K562 (cell line): Measurements from ENCODE around the gene CDK5RAP3. TPM values are rescaled to one million over a fixed set of nuclear protein-coding genes. Genes with fewer than 3 reads are reported as not detected.

Experiments used
- CBX2 ChIP-seq: fragments of 200-600 bp; sonication (generic); IDR thresholded peaks from one replicate; pipeline ENCODE4 v1.6.1; 2012; ENCODE audit warnings: mild to moderate bottlenecking, low read length, inconsistent platforms; ENCODE audit not compliant: insufficient read depth, poor library complexity, severe bottlenecking
- CREB1 ChIP-seq, 2 experiments: sonication (generic) in 1 of 2; formaldehyde crosslinking in 1 of 2; IDR thresholded peaks; 2 replicates each; pipeline versions ENCODE4 v1.6.1 to v1.8.0; 2012 to 2022; ENCODE audit warnings: inconsistent platforms in 1 of 2, mild to moderate bottlenecking in 1 of 2, missing genetic modification reagents in 1 of 2, moderate library complexity in 1 of 2
- FUS ChIP-seq: fragments of 200-400 bp; formaldehyde crosslinking; optimal IDR thresholded peaks from 2 replicates; pipeline ENCODE3; 2017; ENCODE audit warnings: low read depth, low read length
- GTF3C2 ChIP-seq: IDR thresholded peaks from 3 replicates; pipeline ENCODE4 v1.6.1; 2011; ENCODE audit warnings: borderline replicate concordance, mild to moderate bottlenecking, moderate library complexity; ENCODE audit not compliant: insufficient read length; ENCODE audit errors: extremely low read depth
- HMGN3 ChIP-seq: IDR thresholded peaks from 2 replicates; pipeline ENCODE4 v1.6.1; 2011; ENCODE audit warnings: borderline replicate concordance, low read depth, mild to moderate bottlenecking, mixed read lengths, low read length; ENCODE audit not compliant: insufficient read length; ENCODE audit errors: extremely low read depth
- ID3 ChIP-seq, 2 experiments: fragments of 250-450 bp in 1 of 2; fragments of 450-650 bp in 1 of 2; sonication (Bioruptor Pico) in 1 of 2; IDR thresholded peaks; 2 replicates each; pipeline versions ENCODE4 v1.6.1 to v1.8.0; 2016 to 2021; ENCODE audit warnings: mild to moderate bottlenecking in 2 of 2, moderate library complexity in 2 of 2, missing compliant biosample characterization in 1 of 2, missing genetic modification characterization in 1 of 2
- KDM1A ChIP-seq, 2 experiments: fragments of 450-650 bp; IDR thresholded peaks; 2 replicates each; pipeline ENCODE4 v1.6.1; 2016; ENCODE audit warnings: mild to moderate bottlenecking in 2 of 2
- KLF6 ChIP-seq: fragments of 250-450 bp; sonication (Bioruptor Pico); IDR thresholded peaks from 2 replicates; pipeline ENCODE4 v1.4.0; 2020; ENCODE audit warnings: mild to moderate bottlenecking, moderate library complexity, borderline replicate concordance
- MEF2D ChIP-seq: conservative IDR thresholded peaks from 2 replicates; pipeline ENCODE4 v1.6.1; 2016; ENCODE audit warnings: low read depth, missing genetic modification characterization, missing compliant biosample characterization
- PURB ChIP-seq: sonication (generic); formaldehyde crosslinking; IDR thresholded peaks from 2 replicates; pipeline ENCODE4 v1.9.0; 2021; ENCODE audit warnings: low read depth, mild to moderate bottlenecking, missing genetic modification reagents
- RBM17 ChIP-seq: fragments of 200-400 bp; formaldehyde crosslinking; IDR thresholded peaks from 2 replicates; pipeline ENCODE4 v1.6.1; 2017; ENCODE audit warnings: low read depth, mild to moderate bottlenecking, low read length, borderline replicate concordance
- RFX5 ChIP-seq: IDR thresholded peaks from 2 replicates; pipeline ENCODE4 v1.6.1; 2011; ENCODE audit warnings: low read depth, mild to moderate bottlenecking, improper control_type of control experiment, low read length
- SLC30A9 ChIP-seq: fragments of 250-450 bp; sonication (Bioruptor Pico); IDR thresholded peaks from 2 replicates; pipeline ENCODE4 v1.8.0; 2022; ENCODE audit warnings: mild to moderate bottlenecking, moderate library complexity
- SMARCA5 ChIP-seq: fragments of 450-650 bp; IDR thresholded peaks from 2 replicates; pipeline ENCODE4 v1.6.1; 2016
- SOX6 ChIP-seq: fragments of 450-650 bp; IDR thresholded peaks from 2 replicates; pipeline ENCODE4 v1.6.1; 2014; ENCODE audit warnings: mild to moderate bottlenecking
- SP1 ChIP-seq: sonication (generic); formaldehyde crosslinking; IDR thresholded peaks from 2 replicates; pipeline ENCODE4 v1.8.1; 2022; ENCODE audit warnings: mild to moderate bottlenecking, missing genetic modification reagents
- STAT5B ChIP-seq: fragments of 250-450 bp; sonication (Bioruptor Pico); IDR thresholded peaks from 2 replicates; pipeline ENCODE4 v1.8.0; 2021; ENCODE audit warnings: mild to moderate bottlenecking, inconsistent platforms
- TAF7 ChIP-seq: fragments of 450-650 bp; IDR thresholded peaks from 2 replicates; pipeline ENCODE4 v1.6.1; 2016; ENCODE audit warnings: missing genetic modification characterization, missing compliant biosample characterization
- TAL1 ChIP-seq: fragments of 450-650 bp; IDR thresholded peaks from 2 replicates; pipeline ENCODE4 v1.6.1; 2016; ENCODE audit warnings: mild to moderate bottlenecking
- TGIF2 ChIP-seq: sonication (generic); formaldehyde crosslinking; IDR thresholded peaks from 2 replicates; pipeline ENCODE4 v1.8.1; 2022; ENCODE audit warnings: mild to moderate bottlenecking, missing genetic modification reagents, moderate library complexity
- WHSC1 ChIP-seq: IDR thresholded peaks from one replicate; pipeline ENCODE4 v1.6.1; 2012; ENCODE audit warnings: low read length, control low read depth, inconsistent platforms
- ZNF174 ChIP-seq: fragments of 250-450 bp; sonication (Bioruptor Pico); IDR thresholded peaks from 2 replicates; pipeline ENCODE4 v1.4.0; 2020; ENCODE audit warnings: mild to moderate bottlenecking
- ZNF224 ChIP-seq: sonication (generic); formaldehyde crosslinking; IDR thresholded peaks from 2 replicates; pipeline ENCODE4 v1.8.0; 2022; ENCODE audit warnings: mild to moderate bottlenecking, missing genetic modification reagents
- ZNF274 ChIP-seq: IDR thresholded peaks from 2 replicates; pipeline ENCODE4 v1.6.1; 2011; ENCODE audit warnings: low read depth, mild to moderate bottlenecking, low read length, moderate library complexity, borderline replicate concordance
- ZNF41 ChIP-seq: fragments of 250-450 bp; sonication (Bioruptor Pico); conservative IDR thresholded peaks from 2 replicates; pipeline ENCODE4 v1.4.0; 2020; ENCODE audit warnings: mild to moderate bottlenecking
- ZNF699 ChIP-seq: fragments of 250-450 bp; sonication (Bioruptor Pico); IDR thresholded peaks from 2 replicates; pipeline ENCODE4 v1.8.0; 2021; ENCODE audit warnings: mild to moderate bottlenecking, moderate library complexity; ENCODE audit not compliant: insufficient replicate concordance
- polyA plus RNA-seq, 8 experiments: library from polyadenylated mRNA; depleted of rRNA in 4 of 8; stranded (reverse) in 5 of 8; unstranded in 3 of 8; fragments of >200 nt; fragmentation: Nextera tagmentation in 2 of 8; fragmentation: Illumina TruSeq in 1 of 8; extraction: Ambion mirVana in 2 of 8; extraction: Trizol in 1 of 8; gene quantifications; 2 replicates each; pipeline versions ENCODE4 v1.2.1 to v1.2.3, GENCODE V29; 2011 to 2014; ENCODE audit warnings: inconsistent platforms in 1 of 8, missing spikeins in 1 of 8
- total RNA-seq, 7 experiments: library from RNA; depleted of rRNA in 6 of 7; stranded (reverse); fragments of >200 nt in 6 of 7; fragmentation: Illumina TruSeq in 2 of 7; extraction: Trizol in 2 of 7; gene quantifications; 2 replicates each; pipeline versions ENCODE4 v1.2.1 to v1.2.3, GENCODE V29; 2011 to 2021; ENCODE audit warnings: low replicate concordance in 1 of 7

Gene CDK5RAP3
- total and polyA plus RNA-seq, 9 of the 15 experiments (the other 6 are each of a cell fraction or from before 2014, with no cell fraction given) = 44.2 to 202 (median 91.5) TPM

GRCh38 chr17:47969930-47970724 lies 786 bp upstream of the CDK5RAP3 start (continued):
- TF ChIP-seq CREB1 (IDR thresholded peaks at IDR 0.05) = no peak
- no peak for TF ChIP-seq CREB1 (CRISPR knock-in tag; IDR thresholded peaks at IDR 0.05)
- no peak for TF ChIP-seq ZNF174
- no peak for TF ChIP-seq TAF7
- no peak for TF ChIP-seq SOX6
- no peak for TF ChIP-seq SMARCA5
- no peak for TF ChIP-seq STAT5B (CRISPR knock-in tag)
- TF ChIP-seq SP1 = no peak
- TF ChIP-seq GTF3C2 = no peak
- no peak for TF ChIP-seq HMGN3
- no peak for TF ChIP-seq WHSC1
- TF ChIP-seq PURB (CRISPR knock-in tag) = no peak
- TF ChIP-seq MEF2D (tag) = no peak
- TF ChIP-seq RFX5 = no peak
- TF ChIP-seq ID3 (CRISPR knock-in tag; IDR thresholded peaks at IDR 0.05) = no peak
- 0 out of 2 replicates have a peak, but pooled peaks have one; percentile 24 for TF ChIP-seq ID3 (tag; IDR thresholded peaks at IDR 0.05)
- TF ChIP-seq ZNF274 = no peak
- TF ChIP-seq ZNF41 (CRISPR knock-in tag) = no peak
- peak in 1 of 2 experiments; percentile 41; a peak in 1 of 4 replicates for TF ChIP-seq KDM1A (IDR thresholded peaks at IDR 0.05)
- 0 out of 2 replicates have a peak, but pooled peaks have one; percentile 17 for TF ChIP-seq TAL1
- TF ChIP-seq SLC30A9 = no peak
- no peak for TF ChIP-seq RBM17
- TF ChIP-seq ZNF699 = no peak
- TF ChIP-seq ZNF224 (CRISPR knock-in tag) = no peak
- TF ChIP-seq FUS = no peak
- TF ChIP-seq TGIF2 (CRISPR knock-in tag) = no peak
- no peak for TF ChIP-seq KLF6 (CRISPR knock-in tag)
- no peak for TF ChIP-seq CBX2
